ENCODE data around the gene STK39.

STK39 gene

DNA sequence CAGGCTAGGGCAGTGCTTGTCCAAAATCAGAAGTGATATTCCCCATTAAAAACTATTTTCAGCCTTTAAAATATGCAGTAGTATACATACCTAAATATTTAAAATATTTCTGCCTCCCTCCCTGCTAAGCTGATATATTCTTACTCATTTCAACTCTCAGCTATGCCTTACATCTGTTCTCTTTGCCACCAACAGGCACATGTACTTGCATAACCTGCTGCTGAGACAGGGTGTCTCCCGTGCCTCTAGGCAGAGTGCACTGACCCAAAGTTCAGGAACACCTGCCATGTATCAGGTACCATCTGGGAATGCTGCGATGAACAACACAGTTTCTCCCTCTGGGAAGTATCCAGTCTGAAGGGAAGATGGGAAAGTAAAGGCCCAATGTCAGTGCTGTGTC lies 91.7 kb downstream of the STK39 start:
- DNase-seq = no peak

DNA sequence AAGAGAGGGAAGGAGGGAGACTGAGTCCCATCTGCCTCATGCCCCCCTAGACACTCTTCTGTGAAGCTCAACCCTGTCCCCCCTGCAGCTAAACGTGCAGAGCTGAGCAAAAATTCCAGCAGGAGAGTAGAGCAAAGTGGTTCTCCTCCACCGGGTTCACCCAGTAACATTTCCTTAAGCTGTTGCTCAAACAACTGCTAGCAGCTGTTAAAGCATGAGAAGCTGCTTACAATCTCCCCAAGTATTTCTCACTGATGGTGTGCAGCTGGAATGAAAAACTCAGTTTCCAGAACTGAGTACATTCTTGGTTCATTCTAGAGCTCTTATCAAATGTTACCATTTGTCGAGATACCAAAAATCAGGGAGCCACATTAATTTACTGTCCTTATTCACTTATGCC lies 92.3 kb downstream of the STK39 start:
- no peak for DNase-seq

DNA sequence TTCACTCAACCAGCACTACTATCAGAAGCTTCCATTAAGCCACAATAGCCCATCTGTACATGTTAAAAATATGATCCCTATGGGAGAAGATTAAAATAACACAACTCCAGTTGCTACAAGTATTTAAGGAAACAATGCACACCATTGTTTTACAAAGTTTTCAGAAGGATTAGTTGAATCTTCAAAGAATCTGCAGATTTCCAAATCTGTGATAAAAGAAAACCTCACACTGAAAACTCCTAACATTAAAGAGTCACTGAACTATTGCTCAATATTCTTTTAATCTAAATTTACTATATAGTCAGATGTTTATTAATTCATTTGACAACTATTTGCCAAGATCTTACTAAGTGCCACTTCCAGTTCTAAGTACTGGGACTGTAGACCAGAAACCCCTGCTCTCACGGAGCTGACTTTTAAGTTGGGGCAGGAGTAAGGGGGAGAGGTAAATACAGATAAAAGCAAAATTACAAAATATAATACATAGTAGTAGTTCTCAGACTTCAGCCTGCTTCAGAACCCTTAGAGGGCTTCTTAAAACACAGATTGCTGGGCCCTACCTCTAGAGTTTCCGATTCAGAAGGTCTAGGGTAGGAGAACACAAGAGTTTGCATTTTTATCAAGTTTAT lies 94.4 kb downstream of the STK39 start:
- DNase-seq = no peak

- DNase-seq = no peak
Observed at GRCh38 chr2:168149986-168150385, 97.4 kb downstream of the STK39 start.

- no peak for DNase-seq
Observed at GRCh38 chr2:168149150-168149974, 98.0 kb downstream of the STK39 start.

DNA sequence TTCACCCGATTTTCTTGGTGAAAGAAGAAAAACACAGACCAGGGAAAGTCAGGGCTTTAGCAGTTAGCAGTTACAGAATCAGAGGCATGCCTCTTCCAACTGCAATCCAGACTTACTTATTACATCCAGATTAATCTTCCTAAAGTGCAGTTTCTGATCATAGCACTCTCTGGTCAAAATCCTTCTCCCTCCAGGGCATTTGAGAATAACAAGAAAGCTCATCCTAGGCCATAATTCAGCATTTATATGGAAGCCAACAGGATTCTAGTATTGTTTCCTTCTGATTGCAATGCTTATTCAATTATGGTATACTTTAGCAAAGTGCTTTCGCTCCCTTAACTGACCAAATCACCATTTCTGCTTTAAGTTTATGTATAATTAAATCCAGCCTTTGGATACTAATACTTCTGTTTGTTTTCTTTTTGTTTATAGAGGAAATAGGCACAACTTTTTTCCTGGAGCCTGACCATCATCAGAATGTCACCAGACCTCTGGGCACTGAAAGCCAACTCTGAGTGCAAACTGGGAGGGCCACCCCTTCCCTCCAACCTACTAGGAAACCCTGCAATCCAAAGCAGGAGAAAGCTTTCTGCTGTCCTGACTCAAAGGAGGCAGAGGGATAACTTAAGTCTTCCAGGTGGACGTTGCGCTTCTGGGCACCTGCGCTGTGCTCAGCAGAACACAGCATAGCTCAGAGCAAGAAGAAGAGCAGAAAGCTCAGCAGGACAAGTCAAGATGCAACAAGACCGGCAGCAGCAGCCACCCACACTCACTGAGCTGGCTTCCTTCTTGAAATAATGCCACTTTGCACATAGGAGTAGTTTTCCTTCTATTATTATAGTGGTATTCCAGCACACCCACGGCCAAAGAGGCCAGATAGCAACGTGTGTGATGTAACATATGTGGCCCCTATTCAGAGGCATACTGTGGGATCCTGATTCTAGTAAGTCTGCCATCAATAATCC lies 99.3 kb downstream of the STK39 start:
- no peak for DNase-seq

DNA sequence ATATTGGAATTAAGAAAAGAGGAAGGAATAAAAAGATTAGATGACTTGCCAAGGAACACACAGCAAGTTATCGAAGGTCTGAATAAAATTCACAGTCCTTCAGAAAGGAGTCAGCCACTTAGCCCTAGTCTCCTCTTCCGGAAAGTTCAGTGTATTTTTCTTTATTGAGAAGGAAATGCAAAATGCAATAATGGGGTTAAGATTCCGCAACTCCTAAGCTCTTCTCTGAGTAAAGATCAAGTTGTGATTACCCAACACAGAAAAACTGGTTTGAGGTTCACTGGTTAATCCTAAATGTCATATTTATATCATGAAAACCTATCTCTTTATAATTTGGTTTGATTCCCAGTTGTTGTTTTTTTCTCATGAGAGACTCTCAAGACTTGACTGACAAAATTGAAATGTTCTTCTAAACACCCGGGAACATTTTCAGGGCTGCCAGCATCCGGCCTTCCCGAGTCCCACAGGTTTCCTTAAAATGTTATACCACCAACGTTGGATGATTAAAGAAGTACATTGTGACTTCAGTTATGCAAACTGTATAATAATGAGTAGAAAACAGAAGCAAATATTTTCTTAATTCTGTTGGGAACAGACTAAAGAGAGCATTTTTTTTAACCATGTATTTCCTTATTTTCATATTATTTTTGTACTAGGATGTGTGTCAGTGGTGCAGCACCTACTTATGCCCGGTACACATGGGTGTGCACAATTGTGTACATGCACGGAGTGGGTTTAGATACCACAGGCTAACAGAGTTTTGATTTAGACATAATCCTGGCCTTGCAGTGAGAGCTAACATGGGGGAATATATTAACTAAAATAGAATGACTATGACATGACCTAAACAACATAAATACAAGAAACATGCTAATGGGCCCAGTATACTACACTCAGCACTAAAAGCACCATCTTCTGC lies 100.2 kb downstream of the STK39 start:
- no peak for DNase-seq

GRCh38 chr2:168145426-168146310 lies 101.7 kb downstream of the STK39 start:
- no peak for DNase-seq

DNA sequence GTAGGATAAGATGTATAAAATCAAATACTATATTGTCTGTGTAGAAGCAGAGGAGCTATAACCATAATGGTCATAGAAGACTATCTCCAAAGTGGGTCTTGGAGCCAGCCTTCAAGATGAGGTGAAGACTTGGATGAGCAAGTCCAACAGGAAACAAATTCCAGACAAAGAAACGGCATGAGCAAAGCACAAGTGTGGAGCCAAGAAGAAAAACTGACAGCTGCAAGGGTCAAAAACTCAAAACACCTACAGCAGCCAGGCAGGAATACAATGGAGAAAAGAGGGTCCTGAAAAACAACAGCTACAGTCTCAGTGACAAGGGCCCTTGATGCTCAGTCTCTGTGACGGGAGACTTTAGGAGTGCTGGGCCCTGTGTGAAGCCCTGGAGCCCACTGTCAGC lies 102.4 kb downstream of the STK39 start:
- DNase-seq = no peak

DNA sequence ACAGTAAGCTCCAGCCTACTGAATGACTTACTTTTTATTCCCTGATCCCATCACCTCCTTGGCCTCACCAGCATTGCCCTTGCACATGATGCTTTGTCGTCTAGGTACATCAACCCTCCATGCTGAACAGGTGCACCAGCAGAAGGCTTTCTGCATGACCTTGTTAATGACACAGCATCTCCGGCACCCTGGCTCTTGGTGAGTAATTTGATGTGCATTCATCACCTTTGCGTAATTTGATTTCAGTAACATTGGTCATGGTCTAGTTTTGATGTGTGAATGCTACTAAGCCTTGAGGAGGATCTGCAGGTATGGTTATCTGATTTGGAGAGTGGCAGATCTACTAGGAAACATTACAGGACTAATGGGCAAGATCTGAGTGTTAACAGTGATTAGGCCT lies 103.6 kb downstream of the STK39 start:
- no peak for DNase-seq

- DNase-seq = no peak
Observed at GRCh38 chr2:168140892-168141291, 106.5 kb downstream of the STK39 start.

DNA sequence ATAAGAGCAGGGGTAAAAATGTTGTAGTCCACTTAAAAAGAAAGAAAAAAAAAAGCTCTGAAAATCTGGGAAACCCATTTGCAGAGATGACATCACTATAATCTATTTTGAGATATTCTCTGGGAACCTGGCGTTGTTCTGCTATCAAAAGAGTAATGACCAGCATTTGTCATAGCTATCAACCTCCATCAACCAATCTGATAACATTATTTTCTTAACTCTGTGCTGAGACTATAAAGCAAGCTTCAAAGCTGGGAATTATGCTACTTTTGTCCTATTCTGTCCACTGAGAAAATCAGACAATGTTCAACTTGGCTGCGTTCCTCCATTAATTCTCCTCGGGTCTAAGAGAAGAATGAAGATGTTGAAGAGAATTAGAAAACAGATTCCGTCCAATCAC lies 107.5 kb downstream of the STK39 start:
- no peak for DNase-seq

DNA sequence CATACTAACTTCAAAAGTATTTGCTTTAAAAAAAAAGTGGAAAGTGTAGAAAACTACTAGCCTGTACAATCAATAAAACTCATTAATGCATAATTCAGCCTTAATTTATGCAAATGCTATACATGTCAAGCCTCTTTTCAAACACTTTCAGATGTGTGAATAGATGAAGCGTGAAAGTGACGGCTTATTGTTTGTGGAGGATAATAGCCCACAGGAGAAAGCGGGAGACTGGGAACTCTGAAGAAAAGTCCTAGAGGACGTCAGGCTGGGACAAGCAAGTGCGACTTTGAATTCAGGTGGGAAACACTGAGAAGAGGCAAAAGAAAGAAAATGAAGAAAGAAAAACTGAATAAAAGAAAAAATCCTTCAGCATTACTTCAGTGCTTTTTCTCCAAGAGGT lies 108.5 kb downstream of the STK39 start:
- DNase-seq = no peak

DNA sequence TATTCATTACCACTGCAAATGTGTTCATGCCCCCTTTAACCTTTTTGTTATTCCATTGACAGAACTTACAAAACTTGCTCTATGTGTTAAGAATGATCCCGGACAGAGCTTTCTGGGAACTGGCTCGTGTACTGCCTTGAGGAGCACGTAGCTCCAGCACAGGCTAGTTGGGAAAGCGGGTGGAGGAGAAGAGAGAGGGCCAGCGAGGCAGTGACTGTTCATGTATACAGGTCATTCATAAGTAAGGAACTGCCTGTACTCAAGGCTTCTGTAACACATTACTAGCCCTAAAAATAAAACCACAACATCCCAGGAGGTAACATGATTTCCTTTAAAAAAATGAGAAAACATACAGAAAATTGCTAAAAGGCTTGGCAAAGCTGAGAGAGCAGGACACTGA lies 109.0 kb downstream of the STK39 start:
- DNase-seq = no peak

DNA sequence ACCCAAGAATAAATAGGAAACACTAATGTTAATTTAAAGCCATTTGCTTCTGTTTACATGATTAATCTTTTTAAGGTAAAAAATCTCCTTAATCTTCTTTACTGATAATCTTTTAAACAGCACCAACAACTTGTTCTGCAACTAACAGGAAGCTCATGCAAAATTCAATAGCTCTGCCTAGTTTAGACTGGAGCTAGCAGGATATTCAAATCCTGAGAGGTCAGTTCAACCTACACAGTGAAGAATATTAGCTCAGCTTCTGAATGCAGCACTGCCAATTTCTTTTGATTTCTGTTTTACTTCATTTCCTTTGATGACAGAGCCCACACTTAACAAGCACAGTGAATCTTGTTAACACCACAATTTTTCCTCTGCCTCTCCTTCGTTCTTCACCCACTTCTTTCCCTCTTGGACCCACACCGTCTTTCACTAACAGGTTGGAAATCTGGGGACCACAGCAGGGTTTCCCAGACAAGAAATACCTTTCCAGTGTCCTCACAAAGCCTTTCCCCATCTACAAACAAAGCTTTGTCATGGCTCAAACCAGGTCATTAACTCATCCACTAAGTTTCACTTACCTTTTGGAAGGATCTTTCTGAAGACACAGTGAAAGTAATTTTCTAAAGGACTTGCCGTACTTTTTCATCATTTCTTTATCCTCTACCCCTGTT lies 109.8 kb downstream of the STK39 start:
- DNase-seq = no peak

GRCh38 chr2:168136392-168136977 lies 110.9 kb downstream of the STK39 start:
- DNase-seq = no peak

GRCh38 chr2:168135630-168136029 lies 111.8 kb downstream of the STK39 start:
- no peak for DNase-seq

DNA sequence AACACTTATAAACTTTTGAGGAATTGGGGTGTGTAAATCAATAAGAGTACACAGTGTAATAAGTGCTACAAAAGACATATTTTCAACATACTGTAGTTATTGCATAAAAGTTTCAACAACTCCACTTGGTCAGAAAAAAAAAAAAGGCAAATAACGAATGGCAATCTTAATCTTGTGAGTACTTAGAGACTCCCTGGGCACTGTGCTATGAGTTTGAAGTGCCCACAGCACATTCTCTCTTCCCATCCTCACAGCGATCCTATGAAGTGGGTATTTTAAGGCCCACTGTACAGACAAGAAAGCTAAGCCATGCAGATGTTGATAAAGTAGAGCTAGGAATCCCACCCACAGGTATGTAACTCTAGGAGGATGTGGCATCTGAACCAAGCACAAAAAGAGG lies 112.3 kb downstream of the STK39 start:
- DNase-seq = no peak

DNA sequence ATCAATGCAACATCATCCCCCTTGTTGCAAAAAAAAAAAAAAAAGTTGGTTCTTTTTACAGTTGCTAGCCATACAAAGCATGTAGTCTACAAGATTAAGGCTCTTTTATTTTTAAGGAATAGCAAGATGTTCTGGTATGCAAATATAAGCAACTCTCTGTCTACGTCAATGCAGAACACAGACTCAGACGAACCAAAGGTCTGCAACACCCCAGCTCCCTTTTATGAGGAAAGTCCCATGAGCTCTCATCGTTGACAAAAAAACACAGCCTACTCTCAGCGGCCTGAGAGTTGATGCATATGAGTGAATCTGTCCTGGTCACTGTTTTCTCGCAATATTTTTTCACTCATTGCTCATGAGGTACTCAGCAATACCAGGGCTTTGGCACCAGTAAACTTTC lies 112.9 kb downstream of the STK39 start:
- no peak for DNase-seq

DNA sequence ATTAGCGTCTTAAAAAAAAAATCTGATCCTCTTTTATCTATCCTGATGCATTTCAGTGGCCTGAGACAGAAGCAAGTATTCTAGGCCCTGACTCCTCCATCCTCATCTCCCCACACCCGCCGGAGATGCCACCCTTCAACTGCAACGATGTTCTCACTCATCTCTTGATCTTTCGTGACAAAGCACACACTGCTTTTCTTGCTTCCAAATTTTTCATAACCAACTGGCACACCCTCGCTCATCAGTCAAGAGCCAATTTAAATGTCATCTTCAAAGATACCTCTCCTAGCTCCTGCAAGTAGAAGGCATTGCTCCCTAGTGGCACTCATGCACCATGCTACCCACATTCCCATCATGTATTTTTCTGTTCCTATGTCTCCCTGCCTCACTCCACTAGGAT lies 115.0 kb downstream of the STK39 start:
- DNase-seq = no peak

Measured in NCI-H1436 treated with DMSO at 0.1 percent for 48 hours (cell line).